CD14-positive monocyte (primary cell): ENCODE data around the gene AKAP9. TPM values are rescaled to one million over a fixed set of nuclear protein-coding genes. Genes with fewer than 3 reads are reported as not detected.

Experiments
- DNase-seq, 3 donors: peaks; one replicate each; pipeline ENCODE4 v3.0.0-alpha.2; 2011 to 2022
- H2AFZ ChIP-seq: 2 replicates; pipeline ENCODE4 v1.6.0; 2012; ENCODE audit warnings: mild to moderate bottlenecking, low read depth, low read length, inconsistent platforms; ENCODE audit not compliant: insufficient read depth, poor library complexity, severe bottlenecking
- H3K27ac ChIP-seq, 2 donors: 1 replicate in 1 of 2; 2 replicates in 1 of 2; pipeline ENCODE4 v1.5.1; 2012 to 2013; ENCODE audit warnings: low read length in 2 of 2, control low read depth in 1 of 2, inconsistent platforms in 1 of 2, low read depth in 1 of 2, mild to moderate bottlenecking in 1 of 2
- H3K27me3 ChIP-seq, 2 donors: one replicate each; pipeline versions ENCODE4 v1.6.0 to v1.6.1; 2011 to 2013; ENCODE audit warnings: low read length in 2 of 2; ENCODE audit not compliant: control insufficient read depth in 2 of 2, insufficient read depth in 2 of 2
- H3K36me3 ChIP-seq, 2 donors: replicated peaks in 1 of 2; 1 replicate in 1 of 2; 2 replicates in 1 of 2; pipeline versions ENCODE4 v1.5.1 to v1.6.1; 2012 to 2013; ENCODE audit warnings: low read length in 2 of 2, control low read depth in 1 of 2, inconsistent platforms in 1 of 2, mild to moderate bottlenecking in 1 of 2; ENCODE audit not compliant: insufficient read depth in 2 of 2, control insufficient read depth in 1 of 2
- H3K4me1 ChIP-seq, 2 donors: 1 replicate in 1 of 2; 2 replicates in 1 of 2; pipeline versions ENCODE4 v1.5.1 to v1.6.1; 2012 to 2013; ENCODE audit warnings: low read length in 2 of 2, control low read depth in 1 of 2, inconsistent platforms in 1 of 2, mild to moderate bottlenecking in 1 of 2, moderate library complexity in 1 of 2; ENCODE audit not compliant: insufficient read depth in 2 of 2, control insufficient read depth in 1 of 2
- H3K4me2 ChIP-seq: replicated peaks from 2 replicates; pipeline ENCODE3; 2012; ENCODE audit warnings: low read length, moderate library complexity, mild to moderate bottlenecking; ENCODE audit not compliant: poor library complexity, severe bottlenecking; ENCODE audit errors: extremely low read depth
- H3K4me3 ChIP-seq, 3 experiments: fragments of 200-600 bp in 1 of 3; sonication (generic) in 1 of 3; replicated peaks in 1 of 3; 1 replicate in 2 of 3; 2 replicates in 1 of 3; pipeline ENCODE4 v1.5.1; 2011 to 2013; ENCODE audit warnings: low read length in 3 of 3, mild to moderate bottlenecking in 3 of 3, control low read depth in 2 of 3, low read depth in 2 of 3, inconsistent platforms in 1 of 3, moderate library complexity in 1 of 3
- H3K79me2 ChIP-seq: 2 replicates; pipeline ENCODE4 v1.6.0; 2012; ENCODE audit warnings: mild to moderate bottlenecking, control low read depth, inconsistent platforms, low read length, moderate library complexity; ENCODE audit not compliant: insufficient read depth
- H3K9ac ChIP-seq: 2 replicates; pipeline ENCODE4 v1.6.0; 2017; ENCODE audit warnings: low read length, mild to moderate bottlenecking; ENCODE audit not compliant: insufficient read depth, poor library complexity, severe bottlenecking
- H3K9me3 ChIP-seq, 2 donors: replicated peaks in 1 of 2; 1 replicate in 1 of 2; 2 replicates in 1 of 2; pipeline versions ENCODE4 v1.5.1 to v1.6.1; 2012 to 2013; ENCODE audit warnings: low read length in 2 of 2, control low read depth in 1 of 2; ENCODE audit not compliant: control insufficient read depth in 1 of 2, insufficient read depth in 1 of 2
- H4K20me1 ChIP-seq: 2 replicates; pipeline ENCODE4 v1.6.0; 2012; ENCODE audit warnings: mild to moderate bottlenecking, low read length, control low read depth, moderate library complexity; ENCODE audit not compliant: insufficient read depth
- H3K27ac Mint-ChIP-seq, 7 donors: one replicate each; pipeline ENCODE4 v1.8.0; 2020; ENCODE audit warnings: mild to moderate bottlenecking in 7 of 7, mixed read lengths in 7 of 7, moderate library complexity in 6 of 7, inconsistent platforms in 2 of 7
- H3K27me3 Mint-ChIP-seq, 3 donors: one replicate each; pipeline ENCODE4 v1.8.0; 2021 to 2022; ENCODE audit warnings: low read depth in 3 of 3, mild to moderate bottlenecking in 3 of 3, mixed read lengths in 3 of 3, moderate library complexity in 3 of 3, inconsistent platforms in 1 of 3
- H3K36me3 Mint-ChIP-seq, 2 donors: one replicate each; pipeline ENCODE4 v1.8.0; 2020; ENCODE audit warnings: mixed read lengths in 2 of 2, inconsistent platforms in 1 of 2, mild to moderate bottlenecking in 1 of 2
- H3K4me1 Mint-ChIP-seq: one replicate; pipeline ENCODE4 v1.8.0; 2020; ENCODE audit warnings: mild to moderate bottlenecking, mixed read lengths
- H3K4me3 Mint-ChIP-seq, 2 donors: one replicate each; pipeline ENCODE4 v1.8.0; 2020; ENCODE audit warnings: mild to moderate bottlenecking in 2 of 2, mixed read lengths in 2 of 2, moderate library complexity in 1 of 2
- H3K9me3 Mint-ChIP-seq, 7 donors: one replicate each; pipeline ENCODE4 v1.8.0; 2020 to 2022; ENCODE audit warnings: mixed read lengths in 7 of 7, mild to moderate bottlenecking in 6 of 7, moderate library complexity in 6 of 7, inconsistent platforms in 2 of 7
- WGBS: methylation state at CpG from one replicate; pipeline ENCODE4 v1.1.5; 2013; ENCODE audit warnings: missing lambda C conversion rate; ENCODE audit not compliant: insufficient coverage; 5-methylcytosine and 5-hydroxymethylcytosine counted together
- intact Hi-C, 2 donors: fragments of 100-400 bp; cut with micrococcal nuclease; formaldehyde crosslinking; loops; one replicate each; pipeline versions ENCODE4 v1.15.0 to v1.15.1; 2023
- polyA plus RNA-seq, 3 donors: library from polyadenylated mRNA; depleted of rRNA in 1 of 3; unstranded in 2 of 3; stranded (reverse) in 1 of 3; fragments of 300-500 nt in 2 of 3; fragments of >200 nt in 1 of 3; fragmentation: Illumina TruSeq in 2 of 3; gene quantifications; 1 replicate in 2 of 3; 2 replicates in 1 of 3; pipeline ENCODE4 v1.2.3, GENCODE V29; 2012 to 2021
- TF ChIP-seq, protein P1 (sequence below): fragments of 200-600 bp; IDR thresholded peaks from one replicate; pipeline ENCODE4 v1.8.0; 2022; ENCODE audit warnings: antibody characterized with exemption, mild to moderate bottlenecking

The AKAP9 gene
- polyA plus RNA-seq, 3 donors, result 1.5 to 23.3 (median 7.3) TPM

DNA sequence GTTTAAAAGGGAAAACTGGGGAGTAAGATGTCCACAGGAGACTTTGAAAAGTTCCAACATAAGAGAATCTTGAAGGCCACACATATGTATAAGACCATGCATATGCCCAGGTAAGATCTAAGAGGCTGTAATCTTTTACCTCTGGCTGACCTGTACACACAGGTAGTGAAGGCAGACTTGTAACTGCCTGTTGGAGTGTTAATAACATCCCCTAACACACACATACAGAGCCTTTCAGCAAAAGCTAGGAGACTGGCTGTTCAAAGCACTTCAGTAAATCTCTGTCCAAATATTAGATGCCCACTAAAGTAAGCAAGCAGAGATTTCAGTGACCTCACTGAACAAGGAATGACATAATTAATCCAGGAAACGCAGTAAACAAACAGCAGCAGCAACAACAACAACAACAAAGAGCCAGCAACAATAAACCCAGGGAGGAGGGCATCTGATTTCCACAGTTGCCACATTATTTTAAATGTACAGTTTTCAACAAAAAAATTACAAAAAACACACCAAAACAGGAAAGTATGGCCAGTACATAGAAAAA is 178.6 kb downstream of the AKAP9 start:
- Histone ChIP-seq H2AFZ (no peak overlapping the region), H3K4me2 (no peak overlapping the region), H3K9me3 (no peaks in the 10 kb centered on the region), H3K27me3 (no peaks in the 10 kb centered on the region), H3K4me3 (no peak overlapping the region), H3K36me3 (peaks cover 27 to 66% of the 10 kb centered on the region in 2 donors), H3K27ac (no peak overlapping the region), H4K20me1 (no peaks in the 10 kb centered on the region), H3K4me1 (no peaks in the 10 kb centered on the region), H3K79me2 (no peaks in the 10 kb centered on the region), H3K9ac (no peak overlapping the region)
- Mint-ChIP-seq H3K27me3 (no peaks in the 10 kb centered on the region), H3K4me3 (no peak overlapping the region), H3K9me3 (peaks cover 0 to 3% (median 0%) of the 10 kb centered on the region in 7 donors), H3K4me1 (no peaks in the 10 kb centered on the region), H3K36me3 (peaks cover 41 to 66% of the 10 kb centered on the region in 2 donors), H3K27ac (no peak overlapping the region)
- TF ChIP-seq, protein P1, sequence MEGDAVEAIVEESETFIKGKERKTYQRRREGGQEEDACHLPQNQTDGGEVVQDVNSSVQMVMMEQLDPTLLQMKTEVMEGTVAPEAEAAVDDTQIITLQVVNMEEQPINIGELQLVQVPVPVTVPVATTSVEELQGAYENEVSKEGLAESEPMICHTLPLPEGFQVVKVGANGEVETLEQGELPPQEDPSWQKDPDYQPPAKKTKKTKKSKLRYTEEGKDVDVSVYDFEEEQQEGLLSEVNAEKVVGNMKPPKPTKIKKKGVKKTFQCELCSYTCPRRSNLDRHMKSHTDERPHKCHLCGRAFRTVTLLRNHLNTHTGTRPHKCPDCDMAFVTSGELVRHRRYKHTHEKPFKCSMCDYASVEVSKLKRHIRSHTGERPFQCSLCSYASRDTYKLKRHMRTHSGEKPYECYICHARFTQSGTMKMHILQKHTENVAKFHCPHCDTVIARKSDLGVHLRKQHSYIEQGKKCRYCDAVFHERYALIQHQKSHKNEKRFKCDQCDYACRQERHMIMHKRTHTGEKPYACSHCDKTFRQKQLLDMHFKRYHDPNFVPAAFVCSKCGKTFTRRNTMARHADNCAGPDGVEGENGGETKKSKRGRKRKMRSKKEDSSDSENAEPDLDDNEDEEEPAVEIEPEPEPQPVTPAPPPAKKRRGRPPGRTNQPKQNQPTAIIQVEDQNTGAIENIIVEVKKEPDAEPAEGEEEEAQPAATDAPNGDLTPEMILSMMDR, result no peak
- WGBS, result 100% methylated on average over 1 of the region's 1 CpG
- DNase-seq, result no peak
- intact Hi-C loops, result no loop called here

DNA sequence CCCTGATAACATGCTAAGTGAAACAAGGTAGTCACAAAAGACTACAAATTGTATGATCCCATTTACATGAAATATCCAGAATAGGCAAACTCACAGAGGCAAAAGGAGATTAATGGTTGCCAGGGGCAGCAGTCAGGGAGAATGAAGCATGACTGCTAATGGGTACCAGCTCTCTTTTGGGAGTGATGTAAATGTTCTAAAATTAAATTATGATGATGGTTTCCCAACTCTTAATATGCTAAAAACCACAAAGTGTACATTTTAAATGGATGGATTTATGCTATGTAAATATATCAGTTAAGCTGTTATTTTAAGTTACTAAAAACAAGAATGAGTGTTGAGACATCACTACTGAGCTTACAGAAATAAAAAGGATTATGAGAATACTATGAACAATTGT is 181.0 kb downstream of the AKAP9 start:
- no peak for DNase-seq
- H3K4me2 ChIP-seq, result no peak overlapping the region
- no peaks in the 10 kb centered on the region for H3K79me2 ChIP-seq
- Mint-ChIP-seq H3K4me1 (no peaks in the 10 kb centered on the region), H3K9me3 (peaks cover 0 to 3% (median 0%) of the 10 kb centered on the region in 7 donors), H3K27ac (no peak overlapping the region), H3K4me3 (no peak overlapping the region), H3K36me3 (peaks cover 54 to 72% of the 10 kb centered on the region in 2 donors), H3K27me3 (no peaks in the 10 kb centered on the region)
- H3K4me3 ChIP-seq, result no peak overlapping the region
- no peak overlapping the region for H3K27ac ChIP-seq
- no peaks in the 10 kb centered on the region for H3K4me1 ChIP-seq
- intact Hi-C loops, result no loop called here
- no peaks in the 10 kb centered on the region for H3K9me3 ChIP-seq
- no peaks in the 10 kb centered on the region for H4K20me1 ChIP-seq
- no peak overlapping the region for H2AFZ ChIP-seq
- no peak overlapping the region for H3K9ac ChIP-seq
- peaks cover 20 to 70% of the 10 kb centered on the region in 2 donors for H3K36me3 ChIP-seq
- no peaks in the 10 kb centered on the region for H3K27me3 ChIP-seq
- TF ChIP-seq, protein P1, result no peak
